ENCODE measurements around the gene USP48.

DNA sequence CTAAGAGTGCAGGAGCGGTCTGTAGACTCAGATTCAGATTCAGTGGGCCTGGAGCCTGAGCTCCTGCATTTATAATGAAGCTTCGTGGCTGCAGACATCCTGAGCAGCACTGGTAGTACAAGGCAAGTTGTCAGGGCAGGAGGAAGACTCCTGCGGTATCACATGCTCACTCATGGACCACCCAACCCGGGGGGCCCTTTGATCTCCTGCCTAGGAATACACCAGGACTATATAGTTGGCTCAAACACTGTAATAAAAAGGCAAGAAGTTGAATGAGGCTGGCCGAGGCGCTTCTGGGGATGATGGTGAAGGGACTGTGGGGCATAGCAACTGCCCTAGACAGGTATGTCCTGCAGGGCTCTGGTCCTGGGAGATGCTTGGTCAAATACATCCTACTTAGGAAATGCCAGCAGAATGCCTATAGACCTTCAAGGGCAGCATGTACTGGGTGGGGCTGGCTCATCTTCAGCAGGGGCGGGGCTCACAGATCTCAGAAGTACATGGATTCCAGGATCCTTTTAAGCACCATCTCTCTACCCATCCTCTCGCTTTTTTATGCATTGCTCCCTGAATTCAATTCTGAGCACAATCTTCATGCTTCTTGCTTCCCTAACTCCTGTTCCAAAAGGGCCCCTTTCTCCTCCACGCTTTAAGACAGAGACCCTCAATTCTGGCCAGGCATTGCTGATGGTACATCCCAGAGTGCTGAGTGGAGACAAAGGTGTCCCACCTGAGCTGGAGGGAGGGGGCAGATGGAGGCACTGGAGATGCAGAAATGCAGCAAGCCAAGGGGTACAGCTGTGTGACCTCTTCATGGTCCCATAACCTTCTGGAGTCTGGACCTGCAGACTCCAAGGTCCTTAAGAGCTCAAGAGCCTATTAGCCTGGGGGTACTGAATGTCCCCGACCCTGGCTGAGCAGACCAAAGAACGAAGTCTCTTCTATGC, 111.7 kb downstream of the USP48 start:
- TF ChIP-seq, protein P1, sequence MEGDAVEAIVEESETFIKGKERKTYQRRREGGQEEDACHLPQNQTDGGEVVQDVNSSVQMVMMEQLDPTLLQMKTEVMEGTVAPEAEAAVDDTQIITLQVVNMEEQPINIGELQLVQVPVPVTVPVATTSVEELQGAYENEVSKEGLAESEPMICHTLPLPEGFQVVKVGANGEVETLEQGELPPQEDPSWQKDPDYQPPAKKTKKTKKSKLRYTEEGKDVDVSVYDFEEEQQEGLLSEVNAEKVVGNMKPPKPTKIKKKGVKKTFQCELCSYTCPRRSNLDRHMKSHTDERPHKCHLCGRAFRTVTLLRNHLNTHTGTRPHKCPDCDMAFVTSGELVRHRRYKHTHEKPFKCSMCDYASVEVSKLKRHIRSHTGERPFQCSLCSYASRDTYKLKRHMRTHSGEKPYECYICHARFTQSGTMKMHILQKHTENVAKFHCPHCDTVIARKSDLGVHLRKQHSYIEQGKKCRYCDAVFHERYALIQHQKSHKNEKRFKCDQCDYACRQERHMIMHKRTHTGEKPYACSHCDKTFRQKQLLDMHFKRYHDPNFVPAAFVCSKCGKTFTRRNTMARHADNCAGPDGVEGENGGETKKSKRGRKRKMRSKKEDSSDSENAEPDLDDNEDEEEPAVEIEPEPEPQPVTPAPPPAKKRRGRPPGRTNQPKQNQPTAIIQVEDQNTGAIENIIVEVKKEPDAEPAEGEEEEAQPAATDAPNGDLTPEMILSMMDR (IDR thresholded peaks at IDR 0.05), result no peak
- TF ChIP-seq POLR2A (IDR thresholded peaks at IDR 0.05), result no peak

Data from breast epithelium (tissue), 3 donors.